ENCODE results near the gene UBE2O.
A peak's percentile ranks its signal among the peaks of the same experiment; 100 is the strongest.

UBE2O gene

DNA sequence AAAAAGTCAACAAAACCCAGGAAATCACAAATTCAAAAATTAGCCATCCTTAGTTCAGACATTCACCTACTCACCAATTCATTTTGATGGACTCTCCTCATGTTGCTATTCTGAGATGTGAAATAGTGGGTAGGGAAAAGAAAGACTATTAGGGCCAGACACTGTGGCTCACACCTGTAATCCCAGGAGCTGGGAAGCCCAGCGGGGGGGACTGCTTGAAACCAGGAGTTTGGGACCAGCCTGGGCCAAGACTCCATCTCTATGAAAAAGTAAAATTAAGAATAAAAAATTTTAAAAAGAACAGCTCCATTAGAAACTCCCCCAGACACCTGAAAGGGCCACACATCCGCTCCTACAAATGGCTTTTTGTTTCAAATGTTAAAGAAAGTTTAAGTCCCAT lies 21.4 kb downstream of the UBE2O start:
- Histone ChIP-seq H3K4me3 (no peak overlapping the region), H3K27ac (no peak overlapping the region)
- TF ChIP-seq, protein P1, sequence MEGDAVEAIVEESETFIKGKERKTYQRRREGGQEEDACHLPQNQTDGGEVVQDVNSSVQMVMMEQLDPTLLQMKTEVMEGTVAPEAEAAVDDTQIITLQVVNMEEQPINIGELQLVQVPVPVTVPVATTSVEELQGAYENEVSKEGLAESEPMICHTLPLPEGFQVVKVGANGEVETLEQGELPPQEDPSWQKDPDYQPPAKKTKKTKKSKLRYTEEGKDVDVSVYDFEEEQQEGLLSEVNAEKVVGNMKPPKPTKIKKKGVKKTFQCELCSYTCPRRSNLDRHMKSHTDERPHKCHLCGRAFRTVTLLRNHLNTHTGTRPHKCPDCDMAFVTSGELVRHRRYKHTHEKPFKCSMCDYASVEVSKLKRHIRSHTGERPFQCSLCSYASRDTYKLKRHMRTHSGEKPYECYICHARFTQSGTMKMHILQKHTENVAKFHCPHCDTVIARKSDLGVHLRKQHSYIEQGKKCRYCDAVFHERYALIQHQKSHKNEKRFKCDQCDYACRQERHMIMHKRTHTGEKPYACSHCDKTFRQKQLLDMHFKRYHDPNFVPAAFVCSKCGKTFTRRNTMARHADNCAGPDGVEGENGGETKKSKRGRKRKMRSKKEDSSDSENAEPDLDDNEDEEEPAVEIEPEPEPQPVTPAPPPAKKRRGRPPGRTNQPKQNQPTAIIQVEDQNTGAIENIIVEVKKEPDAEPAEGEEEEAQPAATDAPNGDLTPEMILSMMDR (IDR thresholded peaks at IDR 0.05) = no peak
- no peak for DNase-seq (ENCODE audit: low spot score)

DNA sequence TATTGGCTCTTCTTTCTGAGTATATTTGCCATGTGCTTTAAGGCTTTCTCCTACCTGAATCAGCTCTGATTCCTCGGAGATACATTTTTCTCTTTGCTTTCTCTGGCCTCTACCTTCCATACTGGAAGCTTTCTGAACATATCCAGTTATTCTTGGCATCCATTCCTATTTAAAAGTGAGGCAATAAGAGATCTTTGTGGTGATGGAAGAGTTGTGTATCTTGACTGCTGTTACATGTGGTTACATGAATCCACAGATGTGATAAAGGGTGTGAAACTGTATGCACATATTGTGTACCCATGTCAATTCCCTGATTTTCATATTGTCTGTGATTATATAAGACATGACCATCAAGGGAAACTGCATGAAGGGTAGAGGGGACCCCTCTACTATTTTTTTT lies 24.4 kb downstream of the UBE2O start:
- no peak overlapping the region for H3K4me3 ChIP-seq
- no peak for DNase-seq (ENCODE audit: low spot score)
- no peak overlapping the region for H3K27ac ChIP-seq
- TF ChIP-seq, protein P1 (IDR thresholded peaks at IDR 0.05) = no peak

DNA sequence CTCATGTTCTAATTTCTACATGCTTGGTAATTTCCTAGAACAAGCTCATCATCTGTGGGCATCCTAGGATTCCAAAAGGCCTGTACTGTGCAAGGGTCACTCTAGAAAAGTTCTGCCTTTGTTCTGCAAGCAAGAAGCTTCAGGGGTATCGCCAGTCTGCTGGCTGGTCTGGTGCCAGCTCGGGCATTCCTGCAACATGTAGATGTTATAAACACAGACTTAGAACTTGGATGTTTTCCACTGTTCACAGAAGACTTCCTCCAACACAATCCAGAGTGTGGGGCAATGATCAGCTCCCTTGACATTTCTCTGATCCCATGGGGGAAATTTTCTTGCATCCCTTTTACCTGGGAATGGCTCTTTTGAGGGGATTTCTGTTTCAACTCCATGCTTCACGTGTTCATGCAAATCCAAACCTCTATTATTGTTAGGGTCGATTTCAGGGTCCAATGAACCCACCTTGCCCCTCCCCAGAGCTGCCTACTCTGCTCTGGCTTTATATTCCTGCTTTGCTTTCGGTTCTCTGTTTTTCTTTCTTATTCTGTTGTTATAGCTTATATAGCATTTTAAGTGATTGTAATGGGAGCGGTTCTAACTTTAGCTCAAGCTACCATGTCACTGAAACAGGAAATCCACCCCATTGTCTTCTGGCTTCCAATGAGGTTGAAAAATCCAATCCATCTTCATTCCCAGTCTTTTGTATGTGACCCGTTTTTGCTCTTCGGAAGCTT lies 25.3 kb downstream of the UBE2O start:
- Histone ChIP-seq H3K27ac (no peak overlapping the region), H3K4me3 (no peak overlapping the region)
- TF ChIP-seq, protein P1 (IDR thresholded peaks at IDR 0.05) = no peak
- DNase-seq (ENCODE audit: low spot score) = no peak

DNA sequence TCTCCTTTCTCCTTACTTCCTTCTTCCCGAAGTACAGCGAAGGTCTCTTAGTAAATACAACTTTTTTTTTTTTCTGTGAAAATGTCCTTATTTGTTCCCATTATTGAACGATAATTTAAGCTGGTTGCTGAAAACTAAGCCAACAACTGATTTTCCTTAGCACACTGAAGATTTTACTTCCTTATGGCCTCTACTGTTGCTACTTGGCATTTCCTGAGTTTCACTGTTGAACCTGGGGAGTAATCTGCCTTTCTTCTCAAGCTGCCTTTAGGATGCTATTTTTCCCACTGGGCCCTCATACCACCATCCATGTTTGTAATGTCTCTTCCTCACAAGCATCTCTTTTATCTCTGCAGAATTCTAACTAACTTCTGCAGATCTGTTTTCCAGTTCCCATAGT lies 26.1 kb downstream of the UBE2O start:
- TF ChIP-seq, protein P1 (IDR thresholded peaks at IDR 0.05) = no peak
- no peak overlapping the region for H3K27ac ChIP-seq
- no peak for DNase-seq (ENCODE audit: low spot score)
- no peak overlapping the region for H3K4me3 ChIP-seq

DNA sequence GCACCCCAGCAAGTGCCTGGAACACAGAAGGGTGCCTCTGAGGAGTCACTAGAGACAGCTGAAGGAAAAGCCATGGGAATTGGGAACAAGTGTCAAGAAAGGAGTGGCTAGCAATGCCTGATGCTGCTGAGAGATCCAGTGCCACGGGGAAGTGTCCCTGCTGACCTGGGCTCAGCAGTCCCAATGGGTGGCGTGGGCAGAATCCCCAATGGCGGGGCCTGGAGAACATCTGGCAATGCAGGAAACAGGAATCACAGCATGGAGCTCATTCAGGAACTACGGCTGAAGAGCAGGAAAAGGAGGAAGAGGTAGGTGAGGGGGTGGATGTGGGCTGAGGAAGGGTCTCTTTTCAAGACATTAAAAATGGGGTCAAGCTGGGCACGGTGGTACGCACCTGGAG lies 30.1 kb downstream of the UBE2O start:
- no peak overlapping the region for H3K4me3 ChIP-seq
- no peak overlapping the region for H3K27ac ChIP-seq
- no peak for DNase-seq (ENCODE audit: low spot score)
- TF ChIP-seq, protein P1 (IDR thresholded peaks at IDR 0.05) = no peak

DNA sequence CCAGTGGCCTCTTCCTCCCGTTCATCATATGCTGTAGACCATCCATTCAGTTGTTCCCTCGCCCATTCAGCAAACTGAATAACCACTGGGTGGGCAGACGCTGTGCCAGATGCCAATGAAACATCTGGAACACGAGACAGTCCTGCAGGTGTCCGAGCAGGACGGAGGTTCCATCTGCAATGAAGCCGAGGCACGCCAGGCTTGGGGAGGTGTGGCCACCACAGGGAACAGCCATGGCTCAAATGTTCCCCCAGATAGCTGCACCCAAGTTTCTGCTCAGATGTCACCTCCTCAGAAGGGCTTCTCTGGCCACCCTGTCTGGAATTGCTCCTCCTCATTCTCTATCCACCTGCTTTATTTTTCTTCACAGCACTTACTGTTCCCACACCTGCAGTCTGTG lies 30.5 kb downstream of the UBE2O start:
- no peak for DNase-seq (ENCODE audit: low spot score)
- H3K27ac ChIP-seq = no peak overlapping the region
- H3K4me3 ChIP-seq = no peak overlapping the region
- TF ChIP-seq, protein P1 (IDR thresholded peaks at IDR 0.05) = no peak

DNA sequence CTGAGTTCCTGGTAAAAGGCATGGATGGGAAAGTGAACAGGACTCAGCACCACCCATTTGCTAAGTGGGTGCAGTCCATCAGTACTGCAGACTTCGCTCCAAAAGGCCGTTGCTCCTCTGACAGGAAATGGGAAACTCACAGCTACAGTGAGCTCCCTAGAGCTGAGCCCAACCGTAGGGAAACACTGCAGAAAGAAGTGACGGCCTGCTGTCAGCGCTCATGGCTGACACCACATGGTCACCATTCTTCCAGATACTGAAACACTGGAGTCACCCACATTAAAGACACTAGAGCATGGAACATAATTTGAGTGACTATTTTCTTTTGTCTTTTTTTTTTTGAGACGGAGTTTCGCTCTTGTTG lies 31.9 kb downstream of the UBE2O start:
- H3K27ac ChIP-seq = peak overlapping the region in 1 of 2 donors; percentile 35

More for the DNA sequence above, 31.9 kb downstream of the UBE2O start:
- TF ChIP-seq, protein P1 (IDR thresholded peaks at IDR 0.05) = no peak
- no peak overlapping the region for H3K4me3 ChIP-seq
- no peak for DNase-seq (ENCODE audit: low spot score)
